Endothelial cell of umbilical vein (primary cell): ENCODE results near the gene HLA-DPA1. TPM values are rescaled to one million over a fixed set of nuclear protein-coding genes. Genes with fewer than 3 reads are reported as not detected.

Experiments used
- BruUV-seq: library from RNA; stranded (reverse); fragments of 400-500 nt; replicated peaks from 2 replicates; lab custom pipeline; 2021; lab: Mats Ljungman, UMichigan
- CTCF ChIA-PET: fragments of 300-600, 350-600 bp; sonication (Branson Sonifier 250); formaldehyde crosslinking; loops from one replicate; lab custom pipeline; 2021; ENCODE audit warnings: antibody characterized with exemption, inconsistent platforms; lab: Charles Lee
- POLR2A ChIA-PET: fragments of 300-600, 350-600 bp; sonication (Branson Sonifier 250); formaldehyde crosslinking; loops from one replicate; lab custom pipeline; 2021; ENCODE audit warnings: antibody characterized with exemption, inconsistent platforms; lab: Charles Lee
- DNase-seq: peaks from one replicate; pipeline ENCODE4 v3.0.0-alpha.2; 2011; ENCODE audit warnings: low read depth, low spot score
- FAIRE-seq: peaks from 2 replicates; lab custom pipeline; 2011; peaks lifted over from hg19 to GRCh38; lab: Jason Lieb, UNC
- H2AFZ ChIP-seq: 2 replicates; pipeline ENCODE4 v1.6.0; 2012; ENCODE audit warnings: low read depth, low read length, control low read depth, inconsistent platforms
- H3K27ac ChIP-seq: 2 replicates; pipeline ENCODE4 v1.5.1; 2011; ENCODE audit warnings: low read depth, mild to moderate bottlenecking, control low read depth, low read length, moderate library complexity; ENCODE audit not compliant: insufficient read depth
- H3K27me3 ChIP-seq, 2 experiments: 2 replicates each; pipeline versions ENCODE4 v1.6.0 to v1.6.1; 2011; ENCODE audit warnings: low read length in 2 of 2, mixed read lengths in 1 of 2; ENCODE audit not compliant: control insufficient read depth in 2 of 2, insufficient read depth in 2 of 2
- H3K36me3 ChIP-seq, 2 experiments: 2 replicates in 1 of 2; 3 replicates in 1 of 2; pipeline ENCODE4 v1.5.1; 2011; ENCODE audit warnings: low read length in 2 of 2, mild to moderate bottlenecking in 1 of 2, moderate library complexity in 1 of 2; ENCODE audit not compliant: control insufficient read depth in 2 of 2, insufficient read depth in 2 of 2; ENCODE audit errors: extremely low read depth in 1 of 2
- H3K4me1 ChIP-seq: 3 replicates; pipeline ENCODE4 v1.5.1; 2011; ENCODE audit warnings: mild to moderate bottlenecking, low read length; ENCODE audit not compliant: control insufficient read depth, insufficient read depth; ENCODE audit errors: extremely low read depth
- H3K4me2 ChIP-seq: 2 replicates; pipeline ENCODE4 v1.6.1; 2011; ENCODE audit warnings: low read length, control low read depth, mixed read lengths; ENCODE audit not compliant: insufficient read depth
- H3K4me3 ChIP-seq, 3 experiments: fragments of 200-600 bp in 1 of 3; sonication (generic), shearing (Covaris generic) in 1 of 3; replicated peaks in 1 of 3; 2 replicates each; pipeline ENCODE4 v1.5.1; 2011 to 2016; ENCODE audit warnings: control low read depth in 3 of 3, low read length in 3 of 3, mild to moderate bottlenecking in 2 of 3, inconsistent platforms in 1 of 3, low read depth in 1 of 3, moderate library complexity in 1 of 3; ENCODE audit not compliant: insufficient read depth in 1 of 3
- H3K79me2 ChIP-seq: 2 replicates; pipeline ENCODE4 v1.6.0; 2012; ENCODE audit warnings: low read length, inconsistent platforms; ENCODE audit not compliant: control insufficient read depth, insufficient read depth
- H3K9ac ChIP-seq: replicated peaks from 2 replicates; pipeline ENCODE3; 2011; ENCODE audit warnings: low read length, control low read depth; ENCODE audit not compliant: insufficient read depth; ENCODE audit errors: extremely low read depth
- H3K9me1 ChIP-seq: replicated peaks from 3 replicates; pipeline ENCODE4 v1.6.0; 2011; ENCODE audit warnings: mild to moderate bottlenecking, low read length; ENCODE audit not compliant: control insufficient read depth, insufficient read depth; ENCODE audit errors: extremely low read depth
- H3K9me3 ChIP-seq: replicated peaks from 2 replicates; pipeline ENCODE4 v1.5.1; 2012; ENCODE audit warnings: low read length, inconsistent platforms; ENCODE audit not compliant: control insufficient read depth, insufficient read depth
- H4K20me1 ChIP-seq: replicated peaks from 2 replicates; pipeline ENCODE3; 2011; ENCODE audit warnings: mild to moderate bottlenecking, low read length; ENCODE audit not compliant: control insufficient read depth, insufficient read depth; ENCODE audit errors: extremely low read depth
- EZH2 ChIP-seq: IDR thresholded peaks from 2 replicates; pipeline ENCODE4 v1.6.1; 2012; ENCODE audit warnings: borderline replicate concordance, low read depth, mild to moderate bottlenecking, moderate library complexity, low read length, inconsistent platforms; ENCODE audit not compliant: severe bottlenecking
- FOS ChIP-seq: IDR thresholded peaks from 2 replicates; pipeline ENCODE4 v1.6.1; 2011; ENCODE audit warnings: mild to moderate bottlenecking, low read length, moderate library complexity, borderline replicate concordance; ENCODE audit not compliant: insufficient read depth
- GATA2 ChIP-seq: IDR thresholded peaks from 2 replicates; pipeline ENCODE4 v1.7.0; 2011; ENCODE audit warnings: low read depth, mild to moderate bottlenecking, moderate library complexity, mixed read lengths, low read length; ENCODE audit not compliant: insufficient read length, insufficient read depth
- JUN ChIP-seq: IDR thresholded peaks from 2 replicates; pipeline ENCODE4 v1.6.1; 2011; ENCODE audit warnings: borderline replicate concordance, low read depth; ENCODE audit not compliant: insufficient read length, insufficient read depth
- MYC ChIP-seq: IDR thresholded peaks from one replicate; pipeline ENCODE4 v1.6.1; 2011; ENCODE audit warnings: mild to moderate bottlenecking, low read depth, low read length
- POLR2A ChIP-seq: IDR thresholded peaks from 2 replicates; pipeline ENCODE4 v1.6.1; 2012; ENCODE audit warnings: low read depth, mild to moderate bottlenecking, control low read depth, low read length
- POLR2AphosphoS5 ChIP-seq: IDR thresholded peaks from 2 replicates; pipeline ENCODE4 v1.6.1; 2012; ENCODE audit warnings: low read depth, mild to moderate bottlenecking, control low read depth, low read length, moderate library complexity; ENCODE audit not compliant: insufficient read depth
- dilution Hi-C: fragments of 300-500 bp; cut with MboI; formaldehyde crosslinking; loops from one replicate; pipeline ENCODE4 v1.15.0; 2019; ENCODE audit warnings: low sequenced_read_pairs; ENCODE audit not compliant: extremely low pct_ligation_motif_present
- intact Hi-C: fragments of 100-400 bp; cut with micrococcal nuclease; formaldehyde crosslinking; loops from one replicate; pipeline ENCODE4 v1.10.0; 2022
- polyA plus RNA-seq, 4 experiments: library from polyadenylated mRNA; depleted of rRNA in 3 of 4; stranded (reverse) in 3 of 4; unstranded in 1 of 4; fragments of >200 nt; gene quantifications; 2 replicates each; pipeline versions ENCODE4 v1.2.1 to v1.2.3, GENCODE V29; 2011 to 2012; ENCODE audit warnings: missing spikeins in 1 of 4
- total RNA-seq: library from RNA; stranded (reverse); gene quantifications from 2 replicates; pipeline ENCODE4 v1.2.3, GENCODE V29; 2021
- TF ChIP-seq, protein P1 (sequence below), 2 donors: IDR thresholded peaks; 1 replicate in 1 of 2; 2 replicates in 1 of 2; pipeline ENCODE4 v1.5.1; 2011; ENCODE audit warnings: low read length in 2 of 2, mild to moderate bottlenecking in 2 of 2, moderate library complexity in 2 of 2, control low read depth in 1 of 2, inconsistent platforms in 1 of 2, low read depth in 1 of 2; ENCODE audit not compliant: insufficient read depth in 1 of 2; ENCODE audit errors: extremely low read depth in 1 of 2
- TF ChIP-seq, protein P2 (sequence below): IDR thresholded peaks from 2 replicates; pipeline ENCODE4 v1.6.1; 2011; ENCODE audit not compliant: insufficient read depth, insufficient read length

HLA-DPA1 gene
- total and polyA plus RNA-seq, 2 donors (not counting 3 experiments of a cell fraction or from before 2014, with no cell fraction given), result 23.2 TPM; not detected in 1

DNA sequence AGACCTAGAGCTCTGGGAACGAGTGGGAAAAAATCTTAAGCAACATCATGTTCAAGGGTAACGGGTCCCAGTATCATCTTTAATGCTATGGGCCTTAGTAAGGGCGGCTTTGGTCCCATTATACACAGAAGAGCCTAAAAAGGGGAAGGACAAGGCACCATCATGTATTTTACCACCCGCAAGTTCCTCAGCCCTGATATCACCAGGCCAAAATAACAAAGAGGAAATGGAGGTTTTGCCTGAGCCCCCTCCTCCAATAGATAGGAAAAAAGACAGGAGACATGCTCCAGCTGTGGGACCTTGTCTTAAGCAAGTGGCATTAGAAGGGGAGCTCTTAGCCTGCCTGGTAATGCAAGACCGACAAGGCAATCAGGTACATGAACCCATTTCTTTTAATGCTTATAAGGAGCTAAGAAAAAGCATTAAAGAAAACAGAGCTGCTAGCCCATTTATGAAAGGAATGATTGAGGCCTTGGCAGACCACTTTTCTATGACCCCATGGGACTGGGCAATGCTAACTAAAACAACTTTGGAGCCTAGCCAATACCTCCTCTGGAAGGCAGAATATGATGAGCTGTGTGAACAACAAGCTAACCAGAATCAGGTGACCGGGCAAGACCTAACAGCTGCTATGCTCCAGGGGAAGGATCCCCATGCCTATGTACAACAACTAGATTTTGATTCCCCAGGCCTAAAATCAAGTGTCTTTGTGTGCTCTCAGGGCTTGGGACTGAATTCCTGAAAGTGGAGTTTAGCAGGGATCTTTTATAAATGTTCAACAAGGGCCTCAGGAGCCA, 23.2 kb downstream of the HLA-DPA1 start:
- Histone ChIP-seq H3K9me1 (no peaks in the 10 kb centered on the region), H3K9ac (no peak overlapping the region), H3K36me3 (no peaks in the 10 kb centered on the region), H3K27me3 (peaks cover 22 to 23% of the 10 kb centered on the region in 2 experiments), H4K20me1 (no peaks in the 10 kb centered on the region), H2AFZ (no peak overlapping the region), H3K4me1 (no peaks in the 10 kb centered on the region), H3K9me3 (no peaks in the 10 kb centered on the region), H3K4me3 (no peak overlapping the region), H3K4me2 (no peak overlapping the region), H3K27ac (no peak overlapping the region), H3K79me2 (no peaks in the 10 kb centered on the region)
- BruUV-seq, result no TSS peak
- DNase-seq, result no peak
- POLR2A ChIA-PET, result no interaction called here
- dilution Hi-C loops, result no loop called here
- no peak for FAIRE-seq
- intact Hi-C loops, result no loop called here
- TF ChIP-seq POLR2AphosphoS5, result no peak
- TF ChIP-seq POLR2A, result no peak
- TF ChIP-seq GATA2, result no peak
- TF ChIP-seq, protein P1, sequence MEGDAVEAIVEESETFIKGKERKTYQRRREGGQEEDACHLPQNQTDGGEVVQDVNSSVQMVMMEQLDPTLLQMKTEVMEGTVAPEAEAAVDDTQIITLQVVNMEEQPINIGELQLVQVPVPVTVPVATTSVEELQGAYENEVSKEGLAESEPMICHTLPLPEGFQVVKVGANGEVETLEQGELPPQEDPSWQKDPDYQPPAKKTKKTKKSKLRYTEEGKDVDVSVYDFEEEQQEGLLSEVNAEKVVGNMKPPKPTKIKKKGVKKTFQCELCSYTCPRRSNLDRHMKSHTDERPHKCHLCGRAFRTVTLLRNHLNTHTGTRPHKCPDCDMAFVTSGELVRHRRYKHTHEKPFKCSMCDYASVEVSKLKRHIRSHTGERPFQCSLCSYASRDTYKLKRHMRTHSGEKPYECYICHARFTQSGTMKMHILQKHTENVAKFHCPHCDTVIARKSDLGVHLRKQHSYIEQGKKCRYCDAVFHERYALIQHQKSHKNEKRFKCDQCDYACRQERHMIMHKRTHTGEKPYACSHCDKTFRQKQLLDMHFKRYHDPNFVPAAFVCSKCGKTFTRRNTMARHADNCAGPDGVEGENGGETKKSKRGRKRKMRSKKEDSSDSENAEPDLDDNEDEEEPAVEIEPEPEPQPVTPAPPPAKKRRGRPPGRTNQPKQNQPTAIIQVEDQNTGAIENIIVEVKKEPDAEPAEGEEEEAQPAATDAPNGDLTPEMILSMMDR (IDR thresholded peaks at IDR 0.05; ENCODE audit: extremely low read depth in 1 of 2, insufficient read depth in 1 of 2, low read depth in 1 of 2, low read length in 2 of 2), result no peak
- no peak for TF ChIP-seq EZH2
- TF ChIP-seq FOS, result no peak
- no peak for TF ChIP-seq MYC
- TF ChIP-seq JUN, result no peak
- TF ChIP-seq, protein P2, sequence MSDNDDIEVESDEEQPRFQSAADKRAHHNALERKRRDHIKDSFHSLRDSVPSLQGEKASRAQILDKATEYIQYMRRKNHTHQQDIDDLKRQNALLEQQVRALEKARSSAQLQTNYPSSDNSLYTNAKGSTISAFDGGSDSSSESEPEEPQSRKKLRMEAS, result no peak
- CTCF ChIA-PET, result interaction anchor here (0.8 to 2.3 kb wide), 4 partner anchors 14 to 179 kb away, joined by 3 to 6 read pairs (median 4); no protein-coding TSS in a partner anchor
